22Rv1 (cell line): Measurements from ENCODE around the gene GPD2.

ENCODE experiments used
- CTCF ChIP-seq: fragments of 450-650 bp; IDR thresholded peaks from 2 replicates; pipeline ENCODE4 v1.5.1; 2017; ENCODE audit warnings: mild to moderate bottlenecking
- ZFX ChIP-seq: fragments of 450-650 bp; IDR thresholded peaks from 2 replicates; pipeline ENCODE4 v1.6.1; 2017; ENCODE audit warnings: antibody characterized with exemption, borderline replicate concordance

DNA sequence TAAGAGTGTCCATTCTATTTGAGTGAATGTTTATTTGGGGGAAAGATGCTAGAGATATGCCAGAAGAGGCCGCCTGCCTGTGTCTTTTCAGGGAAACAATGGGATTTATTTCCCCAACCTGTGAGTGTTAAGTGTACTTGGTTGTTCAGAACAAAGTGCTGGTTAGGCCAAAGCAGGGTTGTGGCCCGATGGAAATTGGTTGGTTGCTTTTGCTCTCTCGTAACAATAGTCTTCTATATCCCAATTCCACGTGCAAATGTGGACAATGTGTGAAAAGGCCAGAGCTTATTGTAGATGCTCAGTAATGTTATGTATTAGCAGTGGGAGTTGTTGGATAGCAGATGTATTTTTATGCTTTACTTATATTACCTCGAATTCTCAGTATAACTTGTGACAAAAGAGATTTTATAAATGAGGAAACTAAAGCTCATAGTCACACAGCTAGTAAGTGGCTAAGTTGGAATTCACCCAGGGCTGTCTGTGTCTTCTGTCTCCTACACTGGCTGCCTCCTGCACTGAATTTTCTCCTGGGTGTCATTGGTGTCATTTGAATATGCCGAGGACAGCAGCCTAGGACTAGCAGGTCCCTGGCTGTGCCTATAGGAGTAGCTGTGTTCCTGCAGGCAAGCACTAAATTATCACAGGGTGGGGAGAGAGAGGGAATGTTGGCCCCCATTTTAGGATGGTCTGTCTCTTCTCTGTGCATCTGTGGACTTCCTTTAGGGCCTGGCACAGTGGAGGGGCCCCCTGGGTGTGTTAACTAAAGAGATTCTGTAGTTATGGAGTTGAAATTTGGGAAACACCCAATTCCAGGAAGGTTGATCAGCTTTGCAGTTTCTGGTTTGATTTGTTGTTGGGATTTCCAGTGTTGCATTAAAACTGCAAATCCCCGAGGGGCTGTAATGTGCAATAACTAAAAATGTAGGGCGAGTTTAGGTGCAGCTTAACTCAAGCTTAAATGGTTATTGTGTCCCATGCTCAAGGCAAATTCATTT lies 21.6 kb downstream of the GPD2 start:
- no peak for TF ChIP-seq CTCF
- TF ChIP-seq ZFX: no peak
